Measurements from ENCODE around the gene ITPR2.
"Not testable (repeated sequence)": the region's sequence is repeated elsewhere in the genome, so short reads cannot be mapped to it uniquely, and the experiment has no call there.

ITPR2 gene

DNA sequence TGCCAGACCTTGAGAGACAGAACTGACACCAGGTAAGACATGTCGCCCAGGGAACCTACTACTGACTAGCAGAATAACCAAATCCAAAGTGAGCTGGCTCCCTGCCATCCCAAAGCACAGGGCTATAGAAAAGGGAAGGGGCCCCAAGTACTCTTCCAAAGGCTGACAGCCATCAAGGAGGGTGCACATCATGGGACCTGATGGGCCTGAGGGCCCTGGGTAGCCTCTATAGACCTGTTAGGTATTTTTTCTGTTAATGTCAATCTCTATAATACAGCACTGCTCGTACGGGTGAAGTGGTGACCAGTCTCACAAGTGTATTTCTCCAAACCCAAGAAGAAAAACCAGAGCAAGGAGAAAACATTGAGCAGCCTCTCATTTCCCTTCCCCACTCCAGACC, 171.6 kb downstream of the ITPR2 start:
- no peak for DNase-seq (ENCODE audit: low read depth in 2 of 2)

GRCh38 chr12:26659930-26660329, 173.1 kb downstream of the ITPR2 start:
- no peak for DNase-seq (ENCODE audit: low read depth in 2 of 2)

DNA sequence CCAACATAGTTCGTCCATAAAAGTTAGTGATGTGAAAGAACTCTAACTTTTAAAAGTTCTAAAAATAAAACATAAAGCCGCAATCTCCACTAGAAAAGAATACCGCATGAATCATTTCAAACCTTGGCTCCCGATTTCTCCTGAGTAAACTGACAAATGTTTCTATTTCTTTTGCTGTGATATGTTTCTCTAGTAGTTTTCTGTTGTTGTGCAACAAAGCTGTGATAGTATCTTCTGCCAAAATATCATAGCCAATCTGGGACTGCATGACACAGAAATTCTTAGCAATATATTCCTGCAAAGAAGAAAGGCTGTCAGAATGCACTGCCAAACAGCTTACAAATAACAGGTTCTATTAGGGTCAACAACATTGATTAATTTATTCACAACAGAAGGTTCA, 174.0 kb downstream of the ITPR2 start:
- DNase-seq (ENCODE audit: low read depth in 2 of 2) = no peak

DNA sequence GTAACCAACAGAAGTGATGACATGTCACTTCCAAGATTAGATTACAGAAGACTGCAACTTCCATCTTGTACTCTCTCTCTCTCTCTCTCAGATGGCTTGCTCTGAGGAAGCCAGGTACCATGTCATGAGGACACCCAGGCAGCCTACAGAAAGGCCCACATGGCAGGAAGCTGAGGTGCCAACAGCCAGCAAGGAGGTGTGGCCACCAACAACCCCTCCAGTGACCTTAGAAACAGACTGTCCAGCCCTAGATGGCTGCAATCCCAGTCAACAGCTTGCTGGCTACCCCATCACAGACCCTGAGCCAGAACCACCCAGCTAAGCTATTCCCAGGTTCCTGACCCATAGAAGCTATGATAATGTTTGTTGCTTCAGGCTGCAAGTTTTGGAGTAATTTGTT, 178.4 kb downstream of the ITPR2 start:
- no peak for DNase-seq (ENCODE audit: low read depth in 2 of 2)

DNA sequence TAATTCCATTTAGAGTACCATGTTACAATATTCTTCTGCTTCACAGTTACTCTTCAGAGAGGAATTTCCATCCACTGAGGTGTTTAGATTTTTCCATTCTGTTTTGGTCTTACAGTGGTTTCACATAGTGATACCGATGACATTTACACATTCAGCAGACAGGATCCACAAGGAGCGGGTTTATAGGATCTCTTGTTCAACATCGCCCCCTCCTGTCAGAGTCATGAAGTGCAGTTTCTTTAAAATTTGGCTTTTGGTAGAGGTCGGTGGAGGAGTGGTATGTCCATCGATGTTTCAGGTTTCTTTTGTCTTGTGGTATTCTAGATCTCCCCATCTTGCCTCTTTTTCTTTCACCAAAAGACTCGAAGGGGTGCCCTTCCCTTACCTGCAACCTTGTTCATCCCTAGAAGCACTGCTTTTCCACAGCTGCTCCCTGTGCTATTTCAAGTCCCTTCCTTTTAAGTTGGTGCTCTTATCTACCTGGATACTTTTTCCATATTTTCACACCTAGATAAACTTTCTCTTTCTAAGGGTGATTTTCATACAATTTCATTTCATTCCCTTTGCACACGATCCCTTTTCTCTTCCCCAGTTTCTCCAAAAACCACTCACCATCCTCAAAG, 181.3 kb downstream of the ITPR2 start:
- DNase-seq (ENCODE audit: low read depth in 2 of 2) = no peak

DNA sequence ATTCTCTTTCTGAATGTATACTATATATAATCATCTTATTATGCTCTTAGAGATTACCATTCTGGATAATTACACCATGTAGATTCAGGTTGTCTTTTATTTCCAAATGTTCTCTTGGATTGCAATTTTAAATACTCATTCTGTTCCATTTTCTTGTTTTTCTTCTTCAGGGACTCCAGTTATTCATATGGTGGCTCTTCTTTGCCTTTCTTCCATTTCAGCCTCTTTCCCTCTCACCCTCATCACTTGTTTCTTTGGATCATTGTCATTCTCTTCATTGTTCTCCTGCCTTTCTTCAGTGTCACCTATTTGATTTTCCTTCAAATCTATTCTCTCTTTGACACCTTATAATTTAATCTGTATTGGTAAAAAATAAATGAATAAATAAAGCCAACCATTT, 182.0 kb downstream of the ITPR2 start:
- DNase-seq (ENCODE audit: low read depth in 2 of 2) = no peak

DNA sequence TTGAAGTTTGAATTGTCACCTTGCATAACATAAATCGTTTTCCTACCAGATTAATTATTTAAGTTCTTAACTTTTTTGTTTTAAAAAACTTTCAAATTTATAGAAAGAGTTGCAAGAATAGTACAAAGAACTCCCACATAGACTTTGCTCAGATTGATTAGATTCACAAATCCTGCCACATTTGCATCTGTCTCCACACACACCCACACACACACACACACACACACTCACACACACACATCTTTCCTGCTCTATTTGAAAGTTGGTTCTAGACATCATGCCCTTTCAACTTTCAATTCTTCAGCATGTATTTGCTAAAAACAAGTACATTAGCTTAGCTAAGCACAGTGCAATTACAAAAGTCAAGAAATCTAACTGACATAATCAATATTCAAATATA, 184.0 kb downstream of the ITPR2 start:
- no peak for DNase-seq (ENCODE audit: low read depth in 2 of 2)

DNA sequence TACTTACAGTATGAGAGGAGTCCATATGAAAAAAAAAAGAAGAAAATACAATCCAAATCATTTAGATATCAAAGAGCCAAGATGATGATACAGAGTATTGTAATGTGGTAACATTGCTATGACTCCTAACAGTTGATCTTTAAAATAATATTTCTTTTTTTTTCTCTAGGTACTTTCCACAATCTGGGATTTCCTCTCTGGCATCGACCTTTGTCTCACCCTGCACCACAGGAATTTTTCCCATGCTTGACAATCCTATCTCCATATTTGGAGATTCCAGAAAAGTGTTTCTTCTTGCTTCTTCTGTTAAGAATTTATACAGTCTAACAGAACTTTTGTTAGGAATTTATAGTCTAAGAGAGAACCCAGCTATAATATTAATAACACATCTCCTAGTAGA, 184.4 kb downstream of the ITPR2 start:
- no peak for DNase-seq (ENCODE audit: low read depth in 2 of 2)

DNA sequence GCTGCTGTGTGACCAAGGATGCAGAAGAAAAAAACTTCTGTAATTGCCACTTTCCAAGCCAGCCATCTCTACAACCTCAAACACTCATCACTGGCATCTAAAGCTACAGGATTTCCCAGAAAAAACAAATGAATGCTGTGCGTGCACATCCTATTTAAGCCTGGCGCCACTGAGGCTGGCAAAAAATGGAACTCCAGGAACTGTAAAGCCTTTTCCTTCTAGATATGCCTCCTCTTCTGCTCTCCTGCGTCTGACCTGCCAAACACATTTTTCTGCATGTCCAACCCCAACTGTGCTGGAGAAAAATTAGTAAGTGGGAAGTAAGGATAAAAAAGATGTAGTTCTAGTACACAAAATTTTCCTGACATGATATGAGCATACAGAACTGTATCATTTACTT, 184.9 kb downstream of the ITPR2 start:
- no peak for DNase-seq (ENCODE audit: low read depth in 2 of 2)

GRCh38 chr12:26647088-26647487, 185.9 kb downstream of the ITPR2 start:
- no peak for DNase-seq (ENCODE audit: low read depth in 2 of 2)

DNA sequence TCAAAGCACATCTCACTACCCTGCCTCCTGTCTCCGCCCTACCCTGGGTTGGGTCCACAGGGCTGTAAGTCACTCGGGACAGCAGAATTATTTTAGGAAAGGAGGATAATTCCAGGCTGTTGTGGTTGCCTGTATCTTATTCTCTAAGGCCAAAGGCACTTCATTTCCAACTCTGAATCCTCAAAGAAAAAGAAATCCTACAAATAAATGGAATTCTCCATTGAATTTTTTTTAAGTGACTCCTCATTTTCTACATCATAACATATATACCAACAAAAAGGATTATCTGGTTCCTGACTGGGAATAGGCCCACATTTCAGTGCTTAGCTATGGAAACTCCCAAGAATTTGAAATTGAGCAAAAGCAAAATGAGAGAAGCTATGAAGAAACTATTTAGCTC, 186.4 kb downstream of the ITPR2 start:
- DNase-seq (ENCODE audit: low read depth in 2 of 2) = no peak

DNA sequence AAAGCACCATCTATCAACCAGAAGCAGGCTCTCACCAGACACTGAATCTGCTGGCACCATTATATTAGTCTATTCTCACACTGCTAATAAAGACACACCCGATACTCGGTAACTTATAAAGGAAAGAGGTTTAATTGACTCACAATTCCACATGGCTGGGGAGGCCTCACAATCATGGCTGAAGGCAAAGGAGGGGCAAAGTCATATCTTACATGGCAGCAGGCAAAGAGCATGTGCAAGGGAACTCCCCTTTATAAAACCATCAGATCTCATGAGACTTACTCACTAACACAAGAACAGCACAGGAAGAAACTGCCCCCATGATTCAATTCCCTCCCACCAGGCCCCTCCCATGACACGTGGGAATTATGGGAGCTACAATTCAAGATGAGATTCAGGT, 188.6 kb downstream of the ITPR2 start:
- DNase-seq (ENCODE audit: low read depth in 2 of 2) = not testable (repeated sequence)

DNA sequence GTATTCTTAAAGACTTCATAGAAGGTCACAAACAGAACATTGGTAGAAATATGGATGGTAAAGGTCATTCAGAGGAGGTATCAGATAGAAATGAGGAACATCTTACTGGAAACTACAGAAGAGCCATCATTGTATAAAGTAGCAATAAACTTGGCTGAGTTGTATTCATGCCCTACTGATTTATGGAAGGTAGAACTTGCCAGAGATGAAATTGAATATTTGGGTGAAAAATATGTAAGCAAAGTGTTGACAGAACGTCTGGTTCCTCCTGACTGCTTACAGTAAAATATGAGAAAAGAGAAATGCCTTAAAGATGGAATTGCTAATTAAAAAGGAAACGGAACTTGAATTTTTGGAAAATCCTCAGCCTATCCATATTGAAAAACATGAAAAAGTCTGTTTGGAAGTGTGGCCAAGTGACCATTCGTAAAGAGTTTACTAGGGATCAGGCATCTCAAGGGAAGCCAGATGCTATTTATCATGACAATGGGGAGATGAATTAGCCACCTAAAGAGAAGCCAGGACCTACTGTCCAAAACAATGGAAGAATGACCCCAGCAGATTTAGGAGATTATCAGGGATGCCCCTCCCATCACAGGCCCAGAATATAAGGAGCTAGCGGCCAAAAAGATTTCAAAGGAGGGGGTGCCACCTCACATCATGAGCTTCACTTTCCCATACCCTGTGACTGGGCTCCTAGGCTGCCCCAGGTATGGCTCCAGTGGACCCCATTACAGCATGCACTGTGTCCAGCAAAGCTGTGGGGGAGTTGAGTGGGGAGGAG, 189.3 kb downstream of the ITPR2 start:
- no peak for DNase-seq (ENCODE audit: low read depth in 2 of 2)

DNA sequence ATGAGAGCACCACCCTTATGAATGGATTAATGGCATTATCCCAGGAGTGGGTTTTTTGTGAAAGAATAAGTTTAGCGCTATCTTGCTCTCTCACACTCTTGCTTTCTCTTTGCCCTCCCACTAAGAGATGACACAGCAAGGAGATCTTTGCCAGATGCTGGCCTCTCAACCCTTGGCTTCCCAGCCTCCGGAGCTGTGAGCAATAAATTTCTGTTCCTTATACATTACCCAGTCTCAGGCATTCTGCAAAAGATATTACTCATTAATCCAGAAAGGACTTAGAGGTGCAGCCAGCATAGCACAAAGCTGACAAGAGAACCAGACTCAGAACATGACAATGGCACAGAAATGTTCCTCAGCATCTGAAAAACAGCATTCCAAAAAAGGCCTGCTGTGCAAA, 190.6 kb downstream of the ITPR2 start:
- DNase-seq (ENCODE audit: low read depth in 2 of 2) = no peak

DNA sequence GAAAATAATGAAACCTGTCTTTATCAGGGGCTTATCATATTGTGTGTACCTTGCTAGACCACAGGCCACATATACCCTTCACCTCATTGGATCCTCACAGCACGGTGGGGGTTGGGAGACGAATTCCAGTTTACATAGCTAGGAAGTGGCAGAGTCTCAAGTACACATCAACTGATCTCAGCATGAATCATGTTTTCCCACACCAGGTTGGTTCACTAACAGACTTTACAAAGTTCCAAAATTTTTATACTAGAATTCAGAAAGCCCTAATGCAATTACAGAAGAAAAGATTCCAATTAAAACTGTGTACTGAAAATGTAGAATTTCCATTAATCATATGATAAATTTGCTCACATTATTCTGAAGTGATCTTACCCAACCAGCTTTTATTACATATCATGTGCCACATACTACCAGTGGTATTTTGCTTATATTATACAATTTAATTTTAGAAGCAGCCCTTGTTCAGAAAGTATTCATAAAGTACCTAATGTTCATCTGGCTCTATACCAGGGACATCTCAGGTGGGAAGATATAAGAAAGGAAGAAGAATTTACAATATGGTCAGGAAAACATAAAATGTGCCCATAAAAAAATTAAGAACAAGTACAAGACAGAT, 196.2 kb downstream of the ITPR2 start:
- DNase-seq (ENCODE audit: low read depth in 2 of 2) = no peak

- DNase-seq (ENCODE audit: low read depth in 2 of 2) = no peak
Observed at GRCh38 chr12:26633591-26634210, 199.3 kb downstream of the ITPR2 start.

GRCh38 chr12:26632756-26633155, 200.2 kb downstream of the ITPR2 start:
- DNase-seq (ENCODE audit: low read depth in 2 of 2) = no peak

DNA sequence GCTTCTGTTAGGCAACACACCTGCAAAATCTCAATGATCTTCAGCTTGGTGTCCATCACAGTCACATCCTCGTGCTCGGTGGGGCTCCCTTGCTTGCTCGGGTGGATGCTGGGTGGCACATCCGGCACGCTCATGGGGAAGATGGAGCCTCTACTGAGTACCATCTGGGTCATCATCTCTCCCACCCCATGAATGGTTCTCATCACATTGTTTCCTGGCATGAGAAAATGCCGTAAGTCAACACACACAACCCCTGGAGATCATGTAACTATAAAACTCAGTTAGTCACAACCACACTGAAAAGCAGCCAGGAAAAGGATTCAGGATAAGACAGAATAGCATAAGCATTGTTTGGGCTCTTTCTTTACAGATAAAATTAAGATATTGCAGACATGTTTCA, 201.1 kb downstream of the ITPR2 start:
- no peak for DNase-seq (ENCODE audit: low read depth in 2 of 2)

DNA sequence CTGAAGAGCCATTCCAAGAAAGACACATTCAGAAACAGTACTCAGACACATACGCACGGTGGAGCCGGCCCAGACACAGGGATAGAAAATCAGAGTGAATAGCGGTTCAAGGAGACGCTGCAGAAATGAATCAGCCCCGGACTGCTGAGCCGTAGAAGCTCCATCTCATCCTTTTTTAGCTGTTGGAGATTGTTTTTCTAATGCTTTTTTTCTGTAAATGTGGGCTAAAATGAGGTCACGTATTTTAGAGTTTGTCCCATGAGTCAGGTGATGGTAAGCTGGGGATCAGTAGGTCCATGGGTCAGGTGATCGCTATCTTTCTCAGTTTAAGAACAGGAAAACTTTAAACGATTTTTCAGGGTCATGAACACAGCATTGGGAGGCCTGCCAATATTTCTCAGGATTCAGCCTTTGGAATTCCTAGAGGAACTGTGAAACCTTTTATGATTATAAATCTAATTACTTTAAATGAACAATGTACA, 202.4 kb downstream of the ITPR2 start:
- DNase-seq (ENCODE audit: low read depth in 2 of 2) = no peak

- no peak for DNase-seq (ENCODE audit: low read depth in 2 of 2)
Observed at GRCh38 chr12:26629864-26630263, 203.1 kb downstream of the ITPR2 start.

GRCh38 chr12:26628234-26628633, 204.8 kb downstream of the ITPR2 start:
- DNase-seq (ENCODE audit: low read depth in 2 of 2) = no peak

DNA sequence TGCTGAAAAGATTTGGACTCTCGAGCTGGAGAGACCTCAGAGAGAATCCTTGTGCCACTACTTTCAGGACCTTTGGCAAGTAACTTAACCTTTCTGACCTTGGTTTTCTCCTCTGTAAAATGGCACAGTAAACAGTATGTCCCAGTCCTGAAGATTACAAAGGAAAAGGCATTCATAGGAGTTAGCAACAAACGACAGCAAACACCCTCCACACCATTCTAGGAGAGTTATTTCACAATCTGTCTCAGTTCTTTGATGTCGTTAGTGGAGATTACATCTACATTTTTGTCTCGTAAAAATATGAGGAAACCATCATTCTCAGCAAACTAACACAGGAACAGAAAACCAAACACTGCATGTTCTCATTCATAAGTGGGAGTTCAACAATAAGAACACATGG, 205.7 kb downstream of the ITPR2 start:
- DNase-seq (ENCODE audit: low read depth in 2 of 2) = no peak

- DNase-seq (ENCODE audit: low read depth in 2 of 2) = no peak
Observed at GRCh38 chr12:26623136-26623535, 209.9 kb downstream of the ITPR2 start.
